Activated T-helper 9 cell treated with anti-CD3 and anti-CD28 coated beads, Interleukin-2, amount 50 U/mL, for 16 hours (primary cell): Measurements from ENCODE around the gene SLC7A4.
A peak's percentile ranks its signal among the peaks of the same experiment; 100 is the strongest.
"Not testable (repeated sequence)": the region's sequence is repeated elsewhere in the genome, so short reads cannot be mapped to it uniquely, and the experiment has no call there.

Source experiments
- DNase-seq: peaks from one replicate; pipeline ENCODE4 v3.0.0-alpha.2; 2020; ENCODE audit warnings: low read depth

Gene SLC7A4

DNA sequence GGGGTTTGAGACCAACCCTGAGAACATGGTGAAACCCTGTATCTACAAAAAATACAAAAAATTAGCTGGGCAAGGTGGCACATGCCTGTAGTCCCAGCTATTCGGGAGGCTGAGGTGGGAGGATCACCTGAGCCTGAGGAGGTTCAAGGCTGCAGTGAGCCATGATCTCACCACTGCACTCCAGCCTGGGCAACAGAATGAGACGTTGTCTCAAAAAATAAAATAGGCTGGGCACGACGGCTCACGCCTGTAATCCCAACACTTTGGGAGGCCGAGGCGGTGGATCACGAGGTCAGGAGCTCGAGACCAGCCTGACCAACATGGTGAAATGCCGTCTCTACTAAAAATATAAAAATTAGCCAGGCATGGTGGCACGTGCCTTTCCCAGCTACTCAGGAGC is 32.1 kb upstream of the SLC7A4 start:
- not testable (repeated sequence) for DNase-seq

DNA sequence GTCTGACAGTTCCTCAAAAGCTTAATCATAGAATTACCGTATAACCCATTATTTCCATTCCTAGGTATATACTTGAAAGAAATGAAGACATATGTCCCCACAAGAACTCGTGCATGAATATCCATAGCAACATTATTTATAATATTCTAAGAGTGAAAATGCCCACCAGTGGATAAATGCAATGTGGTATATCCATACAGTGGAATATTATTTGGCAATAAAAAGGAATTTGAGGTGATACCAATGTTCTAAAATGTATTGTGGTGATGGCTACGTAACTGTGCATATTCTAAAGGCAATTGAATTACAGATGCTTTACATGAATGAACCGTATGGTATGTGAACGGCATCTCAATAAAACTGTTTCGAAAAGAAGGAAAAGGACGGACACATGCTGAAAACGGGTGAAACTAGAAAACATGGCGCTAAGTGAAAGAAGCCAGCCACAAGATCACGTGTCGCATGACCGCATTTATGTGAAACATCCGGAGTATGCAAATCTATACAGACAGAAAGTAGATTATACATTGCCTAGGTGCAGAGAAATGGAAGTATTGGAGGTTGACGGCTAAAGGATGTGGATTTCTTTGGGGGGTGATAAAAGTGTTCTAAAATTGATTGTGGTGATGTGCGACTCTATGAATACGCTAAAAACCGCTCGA is 29.4 kb upstream of the SLC7A4 start:
- not testable (repeated sequence) for DNase-seq

DNA sequence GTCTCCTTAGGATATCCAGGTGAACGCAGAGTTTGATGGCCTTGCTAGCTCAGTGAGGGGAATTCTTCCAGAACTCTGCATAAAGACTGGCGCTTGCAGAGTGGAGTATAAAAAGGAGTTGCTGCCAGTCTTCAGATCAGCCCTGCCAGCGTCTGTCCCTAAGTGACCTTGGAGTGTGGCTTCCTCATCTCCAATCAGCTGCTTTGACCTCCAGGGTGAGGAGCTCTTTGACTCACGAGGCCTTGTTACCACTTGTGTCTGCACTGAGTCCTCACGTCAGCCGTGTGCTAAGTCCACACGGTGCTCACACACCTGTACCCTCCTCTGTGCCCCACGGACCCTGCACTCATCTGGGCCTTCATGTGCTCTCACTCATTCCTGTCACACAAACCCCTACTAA is 28.0 kb upstream of the SLC7A4 start:
- DNase-seq, result not testable (repeated sequence)

DNA sequence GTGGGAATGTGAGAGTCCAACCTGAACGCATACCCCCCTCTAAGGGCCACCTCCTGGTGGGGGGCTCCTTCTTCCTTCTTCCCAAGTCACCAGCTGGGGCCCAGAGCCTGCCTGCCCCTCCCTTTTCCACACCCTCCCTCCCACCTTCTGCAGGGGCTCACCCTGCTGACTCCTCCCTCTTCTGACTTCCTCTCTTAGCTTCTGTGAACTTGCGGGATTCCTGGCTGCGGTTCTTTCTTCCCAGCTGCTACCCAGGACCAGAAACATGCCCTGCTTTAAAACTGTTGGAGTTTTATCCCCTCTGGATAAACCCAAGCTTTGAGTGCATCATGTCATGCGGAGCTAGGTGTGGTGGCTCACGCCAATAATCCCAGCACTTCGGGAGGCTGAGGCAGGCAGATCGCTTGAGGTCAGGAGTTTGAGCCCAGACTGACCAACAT is 23.5 kb upstream of the SLC7A4 start:
- no peak for DNase-seq

DNA sequence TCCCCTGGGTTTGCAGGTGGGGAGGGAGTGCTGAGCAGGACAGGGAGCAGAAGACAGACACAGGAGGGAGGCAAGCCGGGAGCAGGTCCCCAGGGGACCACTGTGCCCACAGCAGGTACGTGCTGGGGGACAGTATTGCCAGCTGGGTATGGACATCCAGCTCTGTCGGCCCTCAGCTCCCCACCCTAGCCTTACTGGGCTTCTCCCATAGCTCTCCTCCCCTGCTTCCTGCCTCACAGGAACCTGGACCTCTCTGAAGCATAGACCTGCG is 23.1 kb upstream of the SLC7A4 start:
- no peak for DNase-seq

DNA sequence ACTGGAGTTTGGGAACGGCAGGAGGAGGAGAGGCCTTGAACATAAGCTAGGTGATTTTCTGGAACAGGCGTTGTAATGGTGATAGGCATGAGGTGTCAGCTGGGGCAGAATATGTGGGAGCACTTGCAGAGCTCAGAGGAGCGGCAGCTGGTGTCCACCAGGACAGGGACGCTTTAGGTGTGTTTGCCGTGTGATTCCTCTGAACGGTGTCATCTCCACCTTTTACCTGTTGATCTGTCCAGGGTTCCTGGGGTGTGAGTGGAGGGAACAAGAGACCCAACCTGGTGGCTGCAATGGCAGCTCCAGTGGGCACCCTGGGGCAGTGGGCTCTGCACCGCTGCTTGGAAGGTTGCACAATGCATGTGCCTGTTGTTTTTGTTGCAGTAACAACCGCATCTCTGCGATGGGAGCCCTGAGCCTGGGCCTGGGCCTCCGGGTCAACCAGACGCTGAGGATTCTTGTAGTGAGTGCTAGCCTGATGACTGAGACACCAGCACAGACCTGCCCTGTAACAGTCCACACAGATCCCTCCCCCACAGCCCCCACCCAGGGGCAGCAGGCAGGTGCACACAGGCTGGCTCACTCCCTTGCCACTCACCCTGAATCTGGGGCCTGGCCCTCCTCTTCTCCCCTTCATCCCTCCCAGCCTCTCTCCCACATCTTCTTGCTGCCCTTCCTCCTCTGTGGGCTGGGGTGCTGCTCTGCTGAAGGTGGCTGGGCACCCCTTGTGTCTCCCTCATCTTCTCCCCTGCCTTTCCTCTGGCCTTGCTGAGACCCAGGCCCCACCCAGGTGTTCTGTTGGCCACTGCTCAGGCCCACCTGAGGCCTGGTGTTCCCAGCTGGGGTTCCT is 22.6 kb upstream of the SLC7A4 start:
- DNase-seq, result no peak

DNA sequence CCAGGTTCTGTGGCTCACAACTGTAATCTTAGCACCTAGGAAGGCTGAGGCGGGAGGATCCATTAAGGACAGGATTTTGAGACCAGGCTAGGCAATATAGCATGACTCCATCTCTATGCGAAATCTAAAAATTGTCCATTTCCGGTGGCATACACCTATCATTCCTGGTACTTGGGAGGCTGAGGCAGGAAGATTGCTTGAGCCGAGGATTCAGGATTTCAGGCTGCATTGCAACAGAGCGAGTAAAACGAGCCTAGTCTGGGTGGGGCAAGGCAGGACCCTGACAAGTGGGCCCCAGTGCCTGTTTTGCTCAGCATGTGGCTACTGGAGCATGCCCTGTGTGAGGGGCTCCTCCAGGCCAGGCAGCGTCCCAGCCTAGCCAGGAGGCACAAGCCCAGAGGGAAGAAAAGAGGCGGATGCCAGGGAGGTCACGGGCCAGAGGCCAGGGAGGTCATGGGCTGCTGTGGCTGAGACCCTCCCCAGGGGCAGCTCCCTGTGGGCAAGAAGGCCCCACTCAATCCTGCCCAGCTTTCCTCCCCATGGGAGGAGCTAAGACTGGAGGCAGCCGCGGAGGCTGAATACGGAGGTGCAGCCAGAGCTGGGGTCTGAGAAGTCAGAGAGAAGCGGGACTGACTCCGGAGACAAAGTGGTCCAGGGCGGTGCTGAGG is 21.8 kb upstream of the SLC7A4 start:
- DNase-seq, result no peak

DNA sequence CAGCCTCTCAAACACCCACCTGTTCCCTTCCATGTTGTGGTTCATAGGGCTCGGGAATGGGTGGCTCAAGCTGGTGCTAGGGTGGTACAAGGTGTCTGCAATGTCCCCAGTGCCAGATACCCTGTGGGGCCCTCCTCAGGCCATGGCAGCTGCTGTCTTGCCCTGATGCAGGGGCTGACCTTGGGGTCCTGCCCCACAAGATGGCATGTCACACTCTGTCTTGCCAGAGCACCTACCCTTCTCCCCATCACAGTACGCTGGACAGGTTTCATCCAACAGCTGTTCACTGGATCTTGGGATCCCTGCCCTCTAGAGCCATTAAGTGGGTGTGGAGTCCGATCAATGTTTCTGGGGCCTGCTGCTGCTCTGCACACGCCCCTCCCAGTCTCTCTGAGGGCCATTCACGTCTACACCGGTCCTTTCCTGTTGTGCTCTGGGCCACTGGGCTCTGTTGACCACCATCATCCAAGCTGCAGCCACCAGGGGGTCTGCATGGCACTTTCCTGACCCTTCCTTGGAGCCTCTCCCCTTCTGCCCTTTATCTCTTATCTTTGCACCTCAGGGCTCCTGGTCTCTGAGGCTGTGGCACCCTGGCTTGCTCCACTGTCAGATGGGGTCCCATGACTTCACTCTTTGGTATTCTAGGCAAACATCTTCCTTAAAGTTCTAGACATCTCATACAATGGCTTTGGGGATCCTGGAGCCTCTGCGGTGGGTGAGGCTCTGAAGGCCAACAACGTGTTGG is 20.5 kb upstream of the SLC7A4 start:
- no peak for DNase-seq

DNA sequence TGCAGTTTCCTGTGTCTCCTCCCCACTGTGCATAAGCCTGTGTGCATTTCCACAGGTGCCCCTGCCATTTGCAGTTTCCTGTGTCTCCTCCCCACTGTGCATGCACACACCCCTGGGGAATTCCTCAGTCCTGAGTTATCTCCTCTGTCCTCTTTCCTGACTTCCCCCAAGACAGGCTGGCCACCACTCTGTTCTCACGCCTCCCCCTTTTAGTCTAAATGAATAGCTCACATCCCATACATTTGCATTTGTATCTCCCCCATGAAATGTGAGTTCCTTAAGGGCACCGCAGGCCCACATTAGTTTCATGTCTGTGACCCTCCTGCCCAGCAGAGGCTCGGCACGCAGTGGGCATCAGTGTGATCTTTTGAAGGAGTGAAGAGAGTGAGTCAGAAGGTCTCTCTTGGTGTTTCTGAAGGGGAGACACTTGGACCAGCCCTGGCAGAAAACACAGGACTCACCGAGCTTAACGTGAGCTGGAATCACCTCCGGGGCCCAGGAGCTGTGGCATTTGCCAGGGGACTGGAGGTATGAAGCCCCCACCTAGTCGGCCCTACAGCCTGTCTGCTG is 19.6 kb upstream of the SLC7A4 start:
- DNase-seq, result no peak

DNA sequence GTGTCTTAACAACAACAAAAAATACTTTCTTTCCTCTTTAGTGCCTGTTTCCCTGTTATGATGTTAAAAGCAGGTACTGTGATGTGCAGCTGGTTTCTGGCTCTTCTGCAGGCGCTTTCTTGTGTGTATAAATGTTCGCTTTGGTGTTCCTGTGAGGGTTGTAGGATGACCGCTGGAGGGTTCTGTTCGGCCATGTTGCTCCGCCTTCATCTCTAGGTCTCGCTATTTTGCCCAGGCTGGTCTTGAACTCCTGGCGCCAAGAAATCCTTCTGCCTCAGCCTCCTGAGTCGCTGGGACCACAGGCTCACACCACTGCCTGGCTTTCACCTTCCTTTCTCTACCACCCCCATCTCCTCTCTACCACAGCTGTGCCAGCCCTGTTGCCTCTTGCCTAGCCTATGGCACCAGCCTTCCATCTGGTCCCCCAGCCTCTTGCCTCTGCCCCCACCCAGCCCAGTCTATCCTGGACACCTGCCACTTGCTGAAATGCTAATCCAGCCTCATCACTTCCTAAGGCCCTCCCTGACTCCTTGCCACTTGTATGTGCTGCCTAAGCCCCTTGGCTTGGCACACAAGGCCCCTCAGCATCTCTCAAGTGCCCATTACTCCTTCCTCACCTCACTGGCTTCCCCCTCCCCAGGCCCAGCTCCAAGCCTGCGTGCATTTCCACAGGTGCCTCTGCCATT is 18.9 kb upstream of the SLC7A4 start:
- DNase-seq, result no peak

DNA sequence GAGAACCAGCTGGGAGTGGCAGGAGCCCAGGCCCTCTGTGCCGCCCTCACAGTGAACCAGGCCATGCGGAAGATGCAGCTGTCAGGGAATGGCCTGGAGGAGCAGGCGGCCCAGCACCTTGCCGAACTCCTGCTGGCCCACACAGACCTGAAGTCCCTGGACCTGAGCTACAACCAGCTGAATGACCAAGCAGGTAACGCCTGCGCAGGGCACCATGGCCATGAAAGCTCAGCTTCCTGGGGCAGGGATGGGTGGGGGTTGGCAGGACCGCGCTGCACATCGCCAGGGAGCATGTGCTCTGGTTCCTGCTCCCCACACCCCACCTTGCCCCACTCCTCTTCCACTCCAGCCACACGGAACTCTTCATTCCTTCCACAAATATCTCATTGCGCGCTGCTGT is 16.6 kb upstream of the SLC7A4 start:
- not testable (repeated sequence) for DNase-seq

DNA sequence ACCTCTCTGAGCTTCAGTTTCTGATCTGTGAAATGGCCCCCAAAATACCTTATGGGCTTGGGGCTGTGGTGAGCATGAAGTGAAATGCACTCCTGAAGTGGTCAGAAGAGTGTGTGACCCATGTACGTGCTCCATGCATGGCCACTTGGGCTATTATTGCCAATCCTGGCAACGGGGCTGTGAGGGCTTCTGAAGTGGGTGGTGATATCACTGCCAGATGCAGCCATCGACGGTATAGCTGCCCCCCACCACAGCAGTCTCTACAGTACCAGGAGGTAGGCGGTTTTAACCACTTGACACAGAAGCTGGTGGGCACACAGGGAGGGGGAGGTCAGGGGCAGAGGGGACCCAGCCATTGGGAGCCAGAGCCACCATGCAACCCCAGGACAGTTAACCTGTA is 16.1 kb upstream of the SLC7A4 start:
- DNase-seq, result not testable (repeated sequence)

DNA sequence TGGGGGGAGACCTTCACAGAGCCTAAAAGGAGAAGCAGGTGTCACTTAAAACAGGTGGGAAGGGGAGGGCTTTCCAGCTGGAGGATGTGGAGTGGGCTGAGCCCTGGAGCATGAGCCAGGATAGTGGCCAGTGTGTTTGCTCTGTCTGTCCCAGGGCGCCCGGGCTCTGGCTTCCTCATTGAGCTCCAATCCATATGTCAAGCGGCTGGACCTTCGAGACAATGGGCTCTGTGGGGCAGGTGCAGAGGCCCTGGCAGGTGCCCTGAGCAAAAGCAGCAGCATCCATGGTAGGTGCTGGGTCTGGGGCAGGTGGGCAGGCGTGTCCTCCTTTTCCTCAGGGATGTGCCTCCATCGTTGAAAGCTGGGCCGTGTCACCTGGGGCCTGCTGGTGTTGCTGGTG is 15.4 kb upstream of the SLC7A4 start:
- no peak for DNase-seq

DNA sequence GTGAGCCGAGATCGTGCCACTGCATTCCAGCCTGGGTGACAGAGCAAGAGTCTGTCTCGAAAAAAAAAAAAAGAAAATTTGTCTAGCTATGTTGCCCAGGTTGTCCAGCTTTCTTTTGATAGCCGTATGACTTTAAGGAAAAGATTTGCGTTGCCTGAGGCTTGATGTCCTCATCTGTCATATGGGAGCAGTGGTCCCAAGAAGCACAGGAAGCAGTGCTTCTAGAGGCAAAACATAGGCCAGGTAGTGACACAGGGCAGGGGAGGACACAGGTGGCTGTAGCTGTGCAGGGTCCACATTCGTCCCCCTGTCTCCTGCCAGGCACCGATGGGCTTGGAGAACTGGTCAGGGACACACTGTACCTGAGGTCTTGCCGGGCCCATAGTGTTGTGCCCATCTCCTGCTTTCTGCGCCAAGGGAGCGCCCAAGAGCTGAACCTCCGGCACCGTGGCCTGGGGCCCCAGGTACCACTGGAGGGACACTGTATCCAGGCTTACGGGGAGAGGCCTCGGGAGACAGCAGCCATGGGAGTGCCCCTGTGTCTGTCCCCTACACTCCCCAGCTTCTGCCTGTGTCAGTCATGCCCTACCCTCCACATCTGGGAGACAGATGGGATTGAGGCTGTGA is 14.8 kb upstream of the SLC7A4 start:
- no peak for DNase-seq

DNA sequence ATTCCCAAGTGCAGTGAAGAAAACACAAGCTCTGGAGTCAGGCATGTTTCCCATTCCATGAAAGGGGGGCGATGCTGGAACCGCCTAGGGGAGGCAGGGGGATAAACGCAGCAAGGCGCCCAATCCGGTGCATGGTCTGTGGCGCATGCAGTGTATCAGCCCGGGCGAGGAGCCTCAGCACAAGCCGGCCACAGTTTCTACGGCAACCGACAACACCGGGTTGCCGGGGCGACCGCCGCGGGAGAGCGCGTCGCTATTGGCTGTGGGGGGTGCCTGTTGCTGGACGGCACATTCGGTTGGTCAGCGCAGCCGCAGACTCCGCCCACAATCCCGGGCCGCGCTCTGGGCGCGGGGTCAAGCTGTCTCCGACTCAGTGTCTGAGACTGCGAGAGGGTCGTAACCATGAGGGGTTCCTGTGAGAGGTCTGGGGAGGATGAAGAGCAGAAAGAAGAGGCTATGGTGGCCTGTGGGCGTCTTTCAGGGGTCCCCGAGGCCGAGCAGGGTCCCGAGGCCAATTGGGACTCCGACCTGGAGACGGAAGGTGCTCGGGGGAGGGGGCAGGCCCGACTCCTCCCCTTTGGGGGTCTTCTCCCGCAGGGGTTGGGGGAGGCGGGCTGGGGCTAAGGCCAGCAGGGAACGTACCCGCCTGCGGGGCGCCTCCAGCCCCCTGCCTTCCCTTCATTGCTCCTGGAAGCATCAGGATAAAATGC is 13.4 kb upstream of the SLC7A4 start, which contains the start of gene LRRC74B:
LRRC74B (plus strand) TSS at position 362 of the 710 bp plus-strand sequence; CDS start at position 403, 41 bp downstream.
- peak; percentile 56 for DNase-seq

DNA sequence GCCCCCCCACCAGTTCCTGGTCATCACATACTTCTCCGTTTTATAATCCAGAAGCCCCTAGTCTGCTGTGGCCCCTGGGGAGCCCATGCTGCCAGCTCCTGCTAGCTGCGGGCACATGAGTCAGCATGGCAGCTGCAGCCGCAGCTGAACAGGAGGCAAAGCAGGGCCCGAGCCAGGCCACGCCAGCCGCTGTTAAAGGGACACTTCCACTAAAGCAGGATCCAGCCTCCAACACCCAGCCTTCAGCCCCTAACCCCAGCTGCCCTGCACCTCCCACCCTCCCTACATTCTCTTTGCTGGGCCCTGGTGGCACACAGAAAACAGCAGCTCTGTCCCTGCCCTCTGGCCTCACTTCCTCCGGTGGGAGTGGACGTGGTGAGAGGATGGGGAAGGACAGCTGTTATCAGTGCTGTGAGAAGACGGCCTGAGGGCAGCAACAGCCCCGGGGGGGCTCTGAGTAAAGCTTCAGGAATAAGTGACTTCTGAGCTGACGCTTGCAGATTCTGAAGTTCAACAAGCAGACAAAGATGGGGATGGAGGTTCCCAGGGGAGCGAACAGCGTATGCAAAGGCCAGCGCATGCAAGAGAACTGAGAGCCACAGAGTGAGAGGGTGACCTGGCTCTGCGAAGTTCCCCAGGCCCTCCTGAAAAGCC is 12.7 kb upstream of the SLC7A4 start:
- DNase-seq, result no peak

DNA sequence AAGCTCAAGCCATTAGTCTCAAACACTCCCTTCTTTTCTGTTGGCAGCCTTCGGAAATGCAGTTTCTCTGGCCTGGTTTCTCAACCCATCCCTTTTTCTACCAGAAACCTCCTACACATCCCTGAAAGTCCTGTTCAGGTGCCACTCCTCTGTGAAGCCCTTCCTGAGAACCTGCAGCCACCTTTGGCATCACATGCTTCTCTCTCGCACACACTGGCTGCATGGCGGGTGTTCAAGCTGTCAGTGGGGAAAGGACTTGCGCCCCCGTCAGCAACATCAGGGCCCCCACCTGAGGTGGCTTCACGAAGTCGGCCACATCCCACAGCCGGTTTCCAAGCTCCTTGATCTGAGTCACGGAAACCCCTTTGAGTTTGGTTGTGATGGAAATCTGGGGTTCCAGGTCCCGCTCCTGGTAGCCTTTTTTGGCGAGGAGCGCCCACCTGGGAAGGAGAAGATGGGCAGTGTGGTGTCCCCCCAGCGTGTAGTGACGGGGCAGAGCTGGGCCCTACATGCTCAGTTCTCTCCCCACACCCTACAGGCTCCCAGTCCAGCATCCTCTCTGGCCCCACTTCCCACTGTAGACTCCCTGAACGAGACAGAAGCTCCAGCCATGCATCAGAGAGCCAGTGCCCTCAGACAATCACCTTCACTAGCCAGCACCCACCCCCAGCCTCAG is 11.6 kb upstream of the SLC7A4 start:
- no peak for DNase-seq

DNA sequence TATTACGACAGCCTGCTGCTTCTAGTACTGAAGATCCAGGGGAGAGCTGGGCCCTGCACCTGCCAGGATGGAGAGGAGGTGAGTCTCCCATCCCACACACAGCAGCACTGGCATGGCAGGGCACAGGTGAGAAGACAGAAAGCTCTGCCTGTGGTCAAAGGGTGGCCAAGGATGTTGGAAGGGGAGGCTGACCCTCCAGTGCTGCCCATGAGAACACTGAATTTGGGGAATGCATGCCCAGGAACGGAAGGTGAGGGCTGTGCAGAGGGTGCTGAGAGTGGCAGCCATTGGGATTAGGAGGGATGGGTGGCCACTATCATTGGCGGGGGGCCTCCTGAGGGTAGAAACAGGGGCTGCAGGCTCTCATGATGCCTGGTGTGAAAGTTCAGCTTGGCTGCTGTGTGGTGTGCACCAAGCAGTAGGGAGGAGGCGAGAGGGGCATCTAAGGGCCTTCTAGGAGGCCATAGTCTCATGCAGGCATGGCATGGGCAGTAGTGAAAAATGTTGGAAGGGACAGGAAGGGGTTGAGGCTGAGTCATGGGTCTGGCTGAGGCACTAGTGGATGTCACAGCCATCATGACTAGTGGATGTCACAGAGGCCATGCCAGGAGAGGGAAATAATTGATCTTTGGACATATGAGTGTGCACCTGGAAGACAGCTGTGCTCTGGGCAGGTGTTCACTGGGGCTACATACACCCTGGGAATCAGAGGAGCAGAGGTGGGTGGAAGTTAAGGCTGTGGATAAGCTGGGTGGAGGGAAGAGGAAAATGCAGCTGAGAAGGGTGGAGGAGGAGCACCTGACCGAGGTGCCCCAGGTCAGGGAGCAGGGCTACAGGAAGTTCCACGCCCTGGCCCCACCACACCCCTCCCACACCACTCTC is 10.9 kb upstream of the SLC7A4 start:
- DNase-seq, result no peak
